Activated naive CD4-positive, alpha-beta T cell treated with anti-CD3 and anti-CD28 coated beads, Interleukin-2, amount 50 U/mL, for 72 hours (primary cell): Measurements from ENCODE around the gene SLC30A2. TPM values are rescaled to one million over a fixed set of nuclear protein-coding genes. Genes with fewer than 3 reads are reported as not detected.

Experiments used
- ATAC-seq, 2 donors: fragments of 150-1000 bp; cut with Tn5 transposase; 2 replicates each; pipeline ENCODE4 v1.10.0; 2021; ENCODE audit warnings: mild to moderate bottlenecking in 2 of 2, moderate library complexity in 2 of 2
- DNase-seq, 2 donors: peaks; one replicate each; pipeline ENCODE4 v3.0.0; 2021 to 2022; ENCODE audit warnings: low spot score in 2 of 2
- H3K27ac Mint-ChIP-seq, 2 donors: one replicate each; pipeline ENCODE4 v1.8.0; 2022; ENCODE audit warnings: mild to moderate bottlenecking in 2 of 2, mixed read lengths in 2 of 2
- H3K36me3 Mint-ChIP-seq, 2 donors: one replicate each; pipeline ENCODE4 v1.8.0; 2022; ENCODE audit warnings: mixed read lengths in 2 of 2
- H3K9me3 Mint-ChIP-seq, 2 donors: one replicate each; pipeline ENCODE4 v1.8.0; 2022; ENCODE audit warnings: mixed read lengths in 2 of 2
- total RNA-seq, 2 donors: library from RNA; stranded (reverse); gene quantifications; one replicate each; pipeline ENCODE4 v1.2.3, GENCODE V29; 2022

Gene SLC30A2
- total RNA-seq, 2 donors from 2014 or later = not detected

DNA sequence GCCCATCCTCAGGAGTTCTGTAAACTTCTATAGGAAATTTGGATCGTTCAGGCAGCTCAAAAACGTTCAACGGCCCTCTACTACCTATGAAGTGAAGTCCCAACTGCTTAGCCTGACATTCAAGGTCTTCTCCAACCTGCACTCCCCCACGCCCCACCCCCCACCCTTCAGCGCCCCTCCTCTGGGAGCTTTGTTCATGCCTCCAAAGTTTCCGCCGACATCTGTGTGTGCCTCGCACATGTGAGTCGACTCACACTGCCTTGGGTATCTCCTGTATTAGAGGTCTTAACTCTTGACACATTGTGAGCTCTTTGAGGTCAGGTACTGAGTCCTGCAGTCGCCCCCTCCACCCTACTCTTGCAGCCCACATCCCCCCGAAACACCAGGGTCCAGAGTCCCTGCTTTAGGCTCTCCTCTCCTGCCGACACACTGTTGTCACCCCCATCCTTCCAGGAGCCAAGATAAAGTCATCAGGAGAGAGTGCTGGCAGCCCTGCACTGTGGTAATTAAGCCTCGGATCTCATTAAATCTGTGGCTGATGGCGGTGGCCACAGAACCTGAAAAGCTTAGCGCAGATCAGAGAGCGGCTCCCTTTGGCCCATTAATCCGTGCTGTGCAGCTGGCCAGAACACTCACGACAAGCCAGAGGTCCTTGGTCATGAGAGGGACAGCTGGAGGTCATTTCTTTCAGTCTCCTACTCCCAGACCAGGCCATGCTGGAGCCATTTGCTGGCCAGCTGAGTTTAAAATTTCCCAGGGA is 46.7 kb downstream of the SLC30A2 start:
- DNase-seq (no peak), ATAC-seq (no peak)
- Mint-ChIP-seq H3K36me3 (peaks cover 0 to 9% of the 10 kb centered on the region in 2 donors), H3K27ac (no peak overlapping the region), H3K9me3 (no peaks in the 10 kb centered on the region)

DNA sequence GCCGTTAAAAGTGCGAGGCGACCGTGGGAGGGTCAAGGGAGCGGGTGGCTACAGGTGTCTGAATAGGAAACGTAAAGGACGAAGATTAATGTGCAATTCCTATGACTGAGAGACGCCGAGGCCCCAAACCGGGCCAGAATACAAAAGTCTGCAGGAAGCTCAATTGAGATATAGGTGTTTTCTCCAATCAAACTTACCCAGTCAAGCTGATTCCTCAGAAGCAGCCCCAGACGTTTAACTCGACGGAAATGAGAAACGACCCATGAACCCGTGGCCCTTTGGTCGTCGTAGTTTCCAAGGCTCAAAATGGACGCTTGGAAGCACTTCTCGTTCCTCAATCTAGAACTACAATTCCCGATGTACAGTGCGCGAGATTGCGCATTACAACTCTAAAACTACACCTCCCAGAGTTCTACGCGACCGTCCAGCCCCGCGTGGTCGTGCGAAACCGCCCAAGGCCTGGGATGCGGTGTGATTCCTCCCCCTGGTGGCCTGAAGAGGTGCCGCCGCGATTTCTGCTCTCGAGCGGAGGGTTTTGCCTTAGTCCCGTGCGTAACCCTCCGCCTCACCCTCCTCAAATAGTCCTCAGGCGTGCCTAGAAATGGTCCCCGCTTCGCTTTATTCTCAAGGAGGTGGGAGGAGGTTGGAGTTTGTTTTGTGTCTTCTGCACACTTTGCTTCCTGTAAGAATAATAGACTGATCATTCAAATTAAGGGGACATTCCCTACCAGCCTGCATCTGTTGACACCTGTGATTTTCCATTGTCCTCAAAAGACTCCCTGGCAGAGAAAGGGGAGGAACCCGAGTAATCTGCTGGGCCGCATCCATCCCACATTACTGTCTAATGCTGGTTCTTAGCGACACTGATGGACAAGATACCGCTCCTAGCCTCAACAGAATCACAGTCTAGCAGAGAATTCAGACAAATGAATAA is 47.8 kb downstream of the SLC30A2 start, which contains the start of gene PAFAH2:
TSS of gene PAFAH2 (minus strand) at position 236 of the 934 bp plus-strand sequence. CDS start 7,247 bp downstream, outside the sequence.
- no peaks in the 10 kb centered on the region for H3K9me3 Mint-ChIP-seq
- peak within 1 kb of the TSS; percentile 96 for H3K27ac Mint-ChIP-seq
- peaks cover 0 to 9% of the 10 kb centered on the region in 2 donors for H3K36me3 Mint-ChIP-seq
- peak; percentile 98 to 99 for ATAC-seq
- peak; percentile 92 to 97 for DNase-seq

DNA sequence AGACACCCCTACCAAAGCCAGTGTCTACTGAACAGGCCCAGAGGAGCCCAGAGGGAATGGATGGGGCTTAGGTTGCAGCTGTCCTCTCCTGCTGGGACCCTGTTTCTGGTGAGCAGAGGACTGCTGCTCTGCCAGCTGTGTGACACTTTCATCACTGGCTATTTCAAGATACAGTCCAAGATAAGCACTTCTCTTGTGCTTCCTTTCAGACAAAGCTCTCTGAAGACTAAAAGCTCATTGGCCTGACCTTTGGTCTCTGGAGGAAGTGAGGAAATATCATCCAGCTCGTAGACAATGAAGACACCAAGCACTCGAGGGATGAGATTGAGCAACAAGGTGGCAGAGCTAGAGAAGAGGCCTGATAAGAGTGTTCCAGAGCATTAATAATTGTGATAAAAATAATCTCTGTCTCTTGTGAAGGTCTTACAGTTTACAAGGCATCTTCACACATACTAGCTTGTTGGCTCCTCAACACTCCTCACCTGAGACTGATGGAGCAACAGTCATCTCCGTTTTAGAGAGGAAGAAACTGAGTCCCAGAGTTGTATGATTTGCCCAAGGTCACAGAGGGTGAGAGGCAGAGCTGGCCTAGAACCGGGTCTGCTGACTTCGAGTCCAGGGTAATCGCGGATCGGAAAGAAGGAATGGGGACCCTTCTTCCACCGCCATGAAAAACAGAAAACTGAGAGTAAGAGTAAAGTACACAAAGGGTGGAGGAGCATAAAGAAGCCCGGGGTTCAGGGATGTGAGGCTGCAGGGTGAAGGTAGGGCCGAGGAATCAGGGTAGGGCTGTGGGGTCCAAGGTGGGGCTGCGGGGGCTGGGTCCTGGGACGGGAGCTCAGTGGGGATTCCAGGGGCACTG is 48.7 kb downstream of the SLC30A2 start:
- peak overlapping the region; percentile 96 for H3K27ac Mint-ChIP-seq
- H3K36me3 Mint-ChIP-seq = peaks cover 0 to 9% of the 10 kb centered on the region in 2 donors
- DNase-seq = peak in 1 of 2 donors; percentile 10
- ATAC-seq = peak; percentile 9 to 28
- H3K9me3 Mint-ChIP-seq = no peaks in the 10 kb centered on the region

DNA sequence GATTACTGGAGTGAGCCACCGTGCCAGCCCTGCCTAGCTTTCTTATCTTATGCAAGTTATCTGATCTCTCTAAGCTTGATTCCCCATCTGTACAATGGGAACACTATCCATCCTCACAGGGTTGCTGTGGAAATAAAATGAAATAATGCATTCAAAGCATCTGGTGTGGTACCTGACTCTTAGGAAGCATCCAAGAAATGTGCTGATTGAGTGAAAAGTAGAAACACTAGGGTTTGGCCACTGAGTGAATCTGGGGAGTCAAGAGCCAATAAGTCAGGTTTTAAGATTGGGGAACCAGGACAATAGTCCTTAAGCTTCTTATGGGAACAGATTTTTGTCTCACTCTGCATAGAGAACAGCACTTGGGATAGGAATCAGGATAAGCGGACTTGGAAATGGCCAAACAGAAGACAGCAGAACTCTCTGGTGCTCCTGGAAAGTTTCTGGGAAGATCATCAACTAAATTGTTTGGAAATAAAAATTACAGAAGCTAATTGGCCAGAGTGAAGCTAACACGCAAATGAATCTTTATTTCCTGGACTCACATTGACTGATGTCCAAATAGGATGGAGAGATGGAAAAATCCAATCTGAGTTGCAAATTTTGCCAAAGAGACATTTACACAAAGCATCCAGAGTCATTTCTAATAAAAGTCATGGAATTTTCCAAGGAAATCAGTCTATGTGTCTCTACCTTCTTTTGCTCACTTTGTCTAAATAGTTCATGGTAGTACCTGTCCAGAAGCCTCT is 51.3 kb downstream of the SLC30A2 start:
- Mint-ChIP-seq H3K36me3 (peaks cover 0 to 9% of the 10 kb centered on the region in 2 donors), H3K9me3 (no peaks in the 10 kb centered on the region), H3K27ac (no peak overlapping the region)
- ATAC-seq (no peak), DNase-seq (no peak)

DNA sequence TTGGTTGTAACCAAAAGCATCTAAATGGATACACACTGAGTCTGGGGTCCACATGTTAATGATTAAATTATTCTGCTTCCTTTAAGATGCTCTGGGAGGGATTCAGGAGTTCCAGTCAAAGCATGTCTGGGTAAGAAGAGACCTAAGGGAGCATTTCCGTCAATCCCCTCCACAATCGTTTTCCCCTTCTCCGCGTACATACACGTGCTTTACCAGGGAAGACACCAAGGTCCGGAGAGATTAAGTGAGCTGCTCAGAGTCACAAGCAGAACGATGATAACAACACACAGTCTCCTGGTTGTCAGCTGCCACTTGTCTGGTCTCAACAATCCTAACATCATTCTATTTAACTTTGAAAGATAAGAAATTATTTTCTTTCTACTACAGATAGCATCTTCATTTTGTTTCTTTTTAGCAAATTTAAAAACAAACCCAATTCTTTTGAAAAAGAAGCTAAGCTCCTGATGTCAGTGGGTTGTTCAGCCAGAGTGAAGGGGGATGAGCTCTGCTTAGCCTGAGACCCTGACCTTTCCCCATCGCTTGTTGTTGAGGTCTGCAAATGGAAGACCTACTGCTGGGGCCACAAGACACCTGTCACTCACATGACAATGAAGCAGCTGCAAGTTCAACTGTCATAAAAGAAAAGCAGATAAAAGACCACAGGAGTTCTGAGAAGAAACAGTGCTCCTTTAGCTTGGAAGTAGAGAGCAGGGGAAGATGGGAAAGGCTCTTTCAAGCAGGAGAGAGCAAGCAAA is 52.5 kb downstream of the SLC30A2 start:
- no peak for DNase-seq
- H3K27ac Mint-ChIP-seq = peak overlapping the region in 1 of 2 donors; percentile 38
- peaks cover 0 to 9% of the 10 kb centered on the region in 2 donors for H3K36me3 Mint-ChIP-seq
- ATAC-seq = no peak
- no peaks in the 10 kb centered on the region for H3K9me3 Mint-ChIP-seq

DNA sequence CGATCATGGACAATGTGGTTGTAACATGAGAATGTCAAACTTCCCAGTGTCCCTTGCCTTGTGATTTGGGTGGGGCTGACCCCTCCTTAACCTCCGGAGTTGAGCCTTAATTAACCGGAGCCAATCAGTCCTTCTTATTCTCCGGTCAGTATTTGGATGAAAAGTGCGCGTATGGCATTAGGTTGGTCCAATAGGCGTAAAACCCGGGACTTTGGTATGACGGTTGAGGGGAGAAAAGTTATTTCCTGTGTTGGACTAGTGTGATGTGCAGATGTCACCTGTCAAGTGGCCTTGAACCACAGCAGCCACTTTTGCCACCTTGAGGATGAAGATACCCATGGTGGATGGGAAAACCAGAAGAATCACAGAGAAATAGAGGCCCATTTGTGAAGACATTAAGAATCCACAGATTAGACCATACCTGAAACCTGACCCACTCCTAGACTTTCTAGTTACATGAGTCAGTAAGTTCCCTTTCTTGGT is 53.2 kb downstream of the SLC30A2 start:
- H3K36me3 Mint-ChIP-seq = peaks cover 0 to 9% of the 10 kb centered on the region in 2 donors
- H3K9me3 Mint-ChIP-seq = no peaks in the 10 kb centered on the region
- DNase-seq (no peak), ATAC-seq (no peak)
- no peak overlapping the region for H3K27ac Mint-ChIP-seq

DNA sequence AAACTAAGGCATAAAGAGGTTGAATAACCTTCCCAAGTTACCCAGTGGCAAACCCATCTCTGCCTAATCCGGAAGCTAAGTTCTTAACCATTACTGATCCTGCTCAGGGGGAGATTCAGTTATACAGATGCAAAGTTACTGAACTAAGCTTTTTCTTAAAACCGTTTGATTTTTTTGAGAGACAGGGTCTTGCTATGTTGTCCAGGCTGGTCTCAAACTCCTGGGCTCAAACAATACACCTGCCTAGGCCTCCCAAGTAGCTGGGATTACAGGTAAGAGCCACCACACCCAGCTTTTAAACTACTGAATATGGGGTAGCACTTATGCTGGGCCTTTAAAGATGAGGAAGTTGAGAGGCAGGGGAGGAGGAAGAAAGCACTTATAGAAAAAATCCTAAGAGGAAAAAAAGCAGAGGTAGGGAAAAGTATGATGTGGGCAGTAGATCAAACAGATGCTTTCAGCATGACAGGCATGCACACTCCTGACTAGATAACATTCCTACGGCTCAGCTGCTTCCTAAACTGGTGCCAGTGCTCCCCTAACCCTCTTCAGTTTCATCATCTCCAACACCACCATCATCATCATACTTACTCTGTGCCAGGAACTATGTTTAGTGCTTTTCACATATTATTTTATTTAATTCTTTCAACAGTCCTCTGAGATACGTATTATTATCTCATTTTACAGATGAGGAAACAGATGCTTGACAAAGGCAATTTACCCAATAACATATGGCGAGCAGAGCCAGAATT is 53.8 kb downstream of the SLC30A2 start:
- H3K27ac Mint-ChIP-seq = peak overlapping the region in 1 of 2 donors; percentile 73
- DNase-seq = no peak
- ATAC-seq = no peak
- peaks cover 4% of the 10 kb centered on the region in 2 donors for H3K36me3 Mint-ChIP-seq
- no peaks in the 10 kb centered on the region for H3K9me3 Mint-ChIP-seq

DNA sequence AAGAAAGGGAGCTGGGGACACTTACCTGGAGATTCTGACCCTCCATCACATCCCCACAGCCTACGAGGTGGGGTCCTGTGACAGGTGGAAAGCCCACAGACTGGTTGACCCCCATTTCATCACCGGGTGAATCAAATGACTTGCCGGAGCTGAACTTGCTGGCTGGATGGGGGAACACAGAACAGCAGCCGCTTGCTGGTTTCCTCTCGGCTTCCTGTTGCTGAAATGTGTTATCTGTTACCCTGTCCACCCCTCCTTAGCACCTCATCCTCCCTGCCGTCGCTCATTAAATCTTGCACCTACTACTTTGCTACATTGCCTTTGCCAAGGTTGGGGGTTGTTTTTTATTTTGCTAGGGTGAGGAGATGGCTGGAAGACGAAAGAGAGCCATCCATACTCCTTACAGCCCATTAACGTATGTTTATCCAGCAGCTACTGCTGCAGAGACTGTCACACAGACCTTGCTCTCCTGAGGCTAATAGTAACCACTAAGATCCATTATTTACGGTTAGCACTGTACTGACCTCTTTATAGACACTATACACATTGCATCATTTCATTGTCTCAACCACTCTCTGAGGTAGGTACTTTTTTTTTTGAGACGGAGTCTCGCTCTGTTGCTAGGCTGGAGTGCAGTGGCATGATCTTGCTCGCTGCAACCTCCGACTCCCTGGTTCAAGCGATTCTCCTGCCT is 55.1 kb downstream of the SLC30A2 start:
- DNase-seq = peak; percentile 30 to 59
- Mint-ChIP-seq H3K27ac (peak overlapping the region; percentile 82 to 92), H3K36me3 (peaks cover 0 to 10% of the 10 kb centered on the region in 2 donors), H3K9me3 (no peaks in the 10 kb centered on the region)
- ATAC-seq = peak; percentile 80 to 82

DNA sequence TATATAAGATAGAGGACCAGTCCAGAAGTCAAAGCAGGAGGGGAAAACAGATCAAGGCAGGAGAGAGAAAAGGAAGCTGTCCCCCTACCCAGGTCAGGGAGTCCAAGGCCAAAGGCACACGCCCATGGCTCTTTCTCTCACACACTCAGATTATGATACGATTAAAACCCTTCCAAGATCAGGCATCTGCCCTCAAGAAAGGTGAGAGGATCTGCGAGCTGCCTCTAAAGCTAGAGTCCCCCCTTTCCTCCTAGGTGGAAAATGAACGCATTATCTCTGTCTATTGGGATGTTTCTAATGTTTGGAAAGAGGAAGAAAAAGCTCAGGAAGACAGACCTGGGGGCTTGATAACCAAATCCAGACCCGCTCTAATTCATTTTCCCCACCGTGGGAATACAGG is 55.7 kb downstream of the SLC30A2 start:
- DNase-seq (no peak), ATAC-seq (peak; percentile 6 to 30)
- Mint-ChIP-seq H3K36me3 (peaks cover 0 to 16% of the 10 kb centered on the region in 2 donors), H3K9me3 (no peaks in the 10 kb centered on the region), H3K27ac (peak overlapping the region; percentile 82 to 92)

DNA sequence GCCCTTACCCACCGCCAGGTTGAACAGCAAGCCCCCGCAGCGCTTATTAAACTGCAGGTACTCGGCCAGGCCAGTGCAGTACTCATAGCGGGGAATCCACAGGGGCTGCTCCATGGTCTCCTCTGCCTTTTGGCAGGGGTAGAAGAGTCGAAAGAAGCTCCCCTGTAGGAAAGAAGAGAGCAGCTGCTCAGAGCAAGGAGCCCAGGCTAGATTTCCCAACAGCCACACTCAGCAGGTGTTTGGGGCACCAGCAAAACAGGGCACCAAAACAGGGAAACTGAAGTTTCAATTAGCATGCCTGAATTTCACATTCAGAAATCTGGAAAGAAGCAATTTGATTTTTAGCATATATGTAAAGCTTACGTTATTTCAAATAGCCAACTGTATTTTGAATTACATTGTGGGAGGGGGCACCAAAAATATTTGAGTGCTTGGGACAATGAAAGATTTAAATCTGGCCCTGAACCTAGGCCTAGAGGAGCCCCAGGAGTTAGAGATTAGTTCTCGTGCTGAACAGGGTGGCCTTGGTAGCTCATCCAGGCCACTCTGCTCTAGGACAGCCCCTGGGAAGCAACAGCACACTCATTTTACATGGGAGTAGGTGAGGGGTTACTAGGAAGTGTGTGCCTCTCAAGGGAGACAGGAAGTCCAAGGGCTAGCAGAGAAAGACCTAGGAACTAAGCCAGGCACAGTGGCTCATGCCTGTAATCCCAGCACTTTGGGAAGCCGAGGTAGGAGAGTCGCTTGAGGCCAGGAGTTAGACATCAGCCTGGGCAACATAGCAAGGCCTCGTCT is 56.3 kb downstream of the SLC30A2 start:
- ATAC-seq (peak; percentile 14 to 47), DNase-seq (no peak)
- no peaks in the 10 kb centered on the region for H3K9me3 Mint-ChIP-seq
- peak overlapping the region; percentile 82 to 92 for H3K27ac Mint-ChIP-seq
- peaks cover 0 to 18% of the 10 kb centered on the region in 2 donors for H3K36me3 Mint-ChIP-seq

DNA sequence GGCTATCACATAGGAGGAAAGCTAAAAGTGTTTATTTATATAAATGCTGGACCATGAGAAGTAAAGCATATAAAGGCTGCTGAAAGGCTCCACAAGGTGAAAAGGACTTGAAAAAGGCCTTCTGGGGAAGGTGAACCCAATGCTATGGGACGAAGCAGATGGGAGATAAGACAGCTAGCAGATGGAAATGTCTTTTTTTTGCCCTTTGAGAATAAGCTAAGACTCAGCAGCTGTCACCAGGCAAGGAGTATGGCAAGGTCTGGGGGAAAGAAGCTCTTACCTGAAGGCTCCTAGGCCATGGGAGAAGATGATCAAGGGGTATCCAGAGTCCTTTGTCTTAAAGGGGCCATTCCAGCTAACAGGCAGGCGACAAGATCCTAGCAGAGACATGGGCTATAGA is 58.0 kb downstream of the SLC30A2 start:
- H3K27ac Mint-ChIP-seq = no peak overlapping the region
- no peak for ATAC-seq
- no peak for DNase-seq
- H3K36me3 Mint-ChIP-seq = peaks cover under 1 to 18% of the 10 kb centered on the region in 2 donors
- H3K9me3 Mint-ChIP-seq = no peaks in the 10 kb centered on the region
